GM13977 (cell line): ENCODE results near the gene CNOT8.
"Not testable (repeated sequence)": the region's sequence is repeated elsewhere in the genome, so short reads cannot be mapped to it uniquely, and the experiment has no call there.

ENCODE experiments used
- DNase-seq: peaks from one replicate; pipeline ENCODE4 v3.0.0; 2012; ENCODE audit warnings: low spot score
- in situ Hi-C: fragments of 300-500 bp; cut with MboI; formaldehyde crosslinking; loops from one replicate; pipeline ENCODE4 v1.12.0; 2022; ENCODE audit warnings: low sequenced_read_pairs, low pct_unique_long_range_greater_than_20kb, mixed read lengths, inconsistent platforms; ENCODE audit not compliant: unreplicated experiment
- TF ChIP-seq, protein P1 (sequence below): IDR thresholded peaks from 2 replicates; pipeline ENCODE4 v1.5.1; 2012; ENCODE audit warnings: mild to moderate bottlenecking, control low read depth; ENCODE audit not compliant: insufficient read depth; ENCODE audit errors: extremely low read depth, missing control alignments

CNOT8 gene

DNA sequence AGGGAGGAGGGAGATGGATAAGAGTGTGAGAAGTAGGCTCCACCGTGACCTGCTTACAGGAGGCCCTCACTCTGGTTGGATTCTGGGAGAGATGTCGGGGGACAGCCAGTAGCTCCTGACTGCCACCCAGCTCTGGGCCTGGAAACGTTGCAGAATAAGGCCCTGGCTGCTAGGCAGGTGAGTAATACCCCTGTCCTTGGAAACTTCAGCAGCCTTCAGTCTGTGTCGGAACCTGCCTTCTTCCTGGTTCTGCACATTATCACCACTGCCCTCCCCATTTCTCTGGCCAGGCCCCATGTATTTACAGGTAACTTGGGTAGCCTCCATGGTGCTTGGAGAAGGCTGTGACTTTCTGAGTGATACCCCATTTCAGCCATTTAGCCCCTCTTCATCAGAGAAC, 34.8 kb upstream of the CNOT8 start:
- in situ Hi-C loops, result no loop called here

DNA sequence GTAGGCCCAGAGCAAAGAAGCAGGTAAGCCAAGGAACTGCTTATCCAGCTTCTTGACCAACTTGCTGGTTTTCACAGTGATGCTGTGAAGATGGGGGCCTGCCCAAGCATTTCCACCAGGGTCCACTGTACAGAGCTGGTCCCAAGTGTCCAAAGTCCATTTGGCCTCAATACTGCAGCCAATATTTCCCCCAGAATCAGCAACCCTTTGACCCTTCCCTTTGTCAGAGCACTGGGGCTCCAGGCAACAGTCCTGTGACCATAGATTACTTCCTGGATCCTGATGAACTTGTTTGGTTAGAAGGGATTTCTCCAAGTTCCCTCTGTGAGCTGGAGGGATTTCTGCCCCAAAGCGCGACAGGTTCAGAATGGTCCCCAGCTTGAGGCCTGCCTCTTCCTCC, 34.4 kb upstream of the CNOT8 start:
- in situ Hi-C loops, result no loop called here
- TF ChIP-seq, protein P1, sequence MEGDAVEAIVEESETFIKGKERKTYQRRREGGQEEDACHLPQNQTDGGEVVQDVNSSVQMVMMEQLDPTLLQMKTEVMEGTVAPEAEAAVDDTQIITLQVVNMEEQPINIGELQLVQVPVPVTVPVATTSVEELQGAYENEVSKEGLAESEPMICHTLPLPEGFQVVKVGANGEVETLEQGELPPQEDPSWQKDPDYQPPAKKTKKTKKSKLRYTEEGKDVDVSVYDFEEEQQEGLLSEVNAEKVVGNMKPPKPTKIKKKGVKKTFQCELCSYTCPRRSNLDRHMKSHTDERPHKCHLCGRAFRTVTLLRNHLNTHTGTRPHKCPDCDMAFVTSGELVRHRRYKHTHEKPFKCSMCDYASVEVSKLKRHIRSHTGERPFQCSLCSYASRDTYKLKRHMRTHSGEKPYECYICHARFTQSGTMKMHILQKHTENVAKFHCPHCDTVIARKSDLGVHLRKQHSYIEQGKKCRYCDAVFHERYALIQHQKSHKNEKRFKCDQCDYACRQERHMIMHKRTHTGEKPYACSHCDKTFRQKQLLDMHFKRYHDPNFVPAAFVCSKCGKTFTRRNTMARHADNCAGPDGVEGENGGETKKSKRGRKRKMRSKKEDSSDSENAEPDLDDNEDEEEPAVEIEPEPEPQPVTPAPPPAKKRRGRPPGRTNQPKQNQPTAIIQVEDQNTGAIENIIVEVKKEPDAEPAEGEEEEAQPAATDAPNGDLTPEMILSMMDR, result no peak

More for the DNA sequence above, 34.8 kb upstream of the CNOT8 start:
- DNase-seq, result no peak
- TF ChIP-seq, protein P1, result no peak

GRCh38 chr5:154829181-154829588, 29.2 kb upstream of the CNOT8 start:
- DNase-seq, result no peak
- in situ Hi-C loops, result no loop called here
- TF ChIP-seq, protein P1, result no peak

More for the DNA sequence above, 34.4 kb upstream of the CNOT8 start:
- no peak for DNase-seq

GRCh38 chr5:154829589-154830218, 28.7 kb upstream of the CNOT8 start:
- DNase-seq, result no peak
- in situ Hi-C loops, result no loop called here
- TF ChIP-seq, protein P1, result no peak

DNA sequence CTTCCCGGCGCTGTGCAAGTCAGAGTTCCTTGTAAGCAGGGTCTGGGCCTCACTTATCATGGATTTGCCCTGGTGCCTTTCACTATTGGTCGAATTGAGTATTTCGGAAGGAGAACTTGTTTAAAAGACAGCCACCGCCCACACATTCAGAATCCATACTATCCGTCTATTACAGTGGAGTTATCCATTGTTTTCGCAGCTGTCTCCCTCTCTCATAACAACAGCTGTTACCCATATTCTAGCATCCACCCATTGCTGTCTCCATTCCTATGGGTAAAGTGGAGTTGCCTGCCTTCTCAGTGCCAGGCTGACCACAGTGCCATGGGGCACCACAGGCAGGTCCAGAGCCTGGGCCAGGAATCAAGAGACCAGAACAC, 28.2 kb upstream of the CNOT8 start:
- in situ Hi-C loops, result no loop called here
- no peak for DNase-seq
- TF ChIP-seq, protein P1, result no peak

GRCh38 chr5:154830596-154830995, 27.8 kb upstream of the CNOT8 start:
- DNase-seq, result no peak
- TF ChIP-seq, protein P1, result no peak
- in situ Hi-C loops, result no loop called here

DNA sequence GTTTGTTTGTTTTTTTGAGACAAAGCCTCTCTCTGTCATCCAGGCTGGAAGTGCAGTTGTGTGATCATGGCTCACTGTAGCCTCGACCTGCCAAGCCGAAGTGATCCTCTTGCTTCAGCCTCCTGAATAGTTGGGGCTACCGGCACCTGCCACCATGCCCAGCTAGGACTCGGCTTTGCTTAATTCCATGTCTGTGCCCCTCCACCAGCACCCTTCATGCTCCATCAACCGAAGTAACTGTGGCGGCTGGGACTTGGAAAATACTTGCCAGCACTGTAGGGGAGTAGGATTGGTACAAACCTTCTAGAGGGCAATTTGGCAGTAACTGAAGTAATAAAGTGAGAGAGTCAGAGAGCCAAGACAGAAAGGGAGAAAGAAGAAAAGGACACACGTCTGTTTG, 27.0 kb upstream of the CNOT8 start:
- TF ChIP-seq, protein P1, result no peak
- DNase-seq, result no peak
- in situ Hi-C loops, result no loop called here

- DNase-seq, in situ Hi-C loops: not testable (repeated sequence)
These were observed 25.6 kb upstream of the CNOT8 start for GRCh38 chr5:154832804-154833203.
